ENCODE measurements around the gene ATF5.
"Not testable (repeated sequence)": the region's sequence is repeated elsewhere in the genome, so short reads cannot be mapped to it uniquely, and the experiment has no call there.

DNA sequence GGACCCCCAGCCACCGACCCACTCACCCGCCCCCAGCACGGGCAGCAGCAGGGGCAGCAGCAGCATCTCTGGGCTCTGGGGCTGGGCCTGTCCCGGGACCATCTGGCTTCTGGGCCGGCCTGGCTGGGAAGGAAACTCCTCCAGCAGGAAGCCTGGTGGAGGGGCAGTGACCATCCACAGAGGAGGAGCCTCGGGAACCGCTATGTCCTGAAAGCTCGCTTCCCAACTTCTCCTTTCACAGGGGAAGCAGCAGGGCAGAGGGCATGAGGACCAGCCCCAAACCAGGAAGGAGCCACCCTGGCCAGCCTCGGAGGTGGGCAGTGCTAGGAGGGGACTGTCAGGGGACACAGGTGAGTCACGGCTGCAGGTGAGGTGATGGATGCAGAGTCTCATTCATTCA, 32.0 kb downstream of the ATF5 start, which contains the start of gene SIGLEC11:
- TF ChIP-seq, protein P1, sequence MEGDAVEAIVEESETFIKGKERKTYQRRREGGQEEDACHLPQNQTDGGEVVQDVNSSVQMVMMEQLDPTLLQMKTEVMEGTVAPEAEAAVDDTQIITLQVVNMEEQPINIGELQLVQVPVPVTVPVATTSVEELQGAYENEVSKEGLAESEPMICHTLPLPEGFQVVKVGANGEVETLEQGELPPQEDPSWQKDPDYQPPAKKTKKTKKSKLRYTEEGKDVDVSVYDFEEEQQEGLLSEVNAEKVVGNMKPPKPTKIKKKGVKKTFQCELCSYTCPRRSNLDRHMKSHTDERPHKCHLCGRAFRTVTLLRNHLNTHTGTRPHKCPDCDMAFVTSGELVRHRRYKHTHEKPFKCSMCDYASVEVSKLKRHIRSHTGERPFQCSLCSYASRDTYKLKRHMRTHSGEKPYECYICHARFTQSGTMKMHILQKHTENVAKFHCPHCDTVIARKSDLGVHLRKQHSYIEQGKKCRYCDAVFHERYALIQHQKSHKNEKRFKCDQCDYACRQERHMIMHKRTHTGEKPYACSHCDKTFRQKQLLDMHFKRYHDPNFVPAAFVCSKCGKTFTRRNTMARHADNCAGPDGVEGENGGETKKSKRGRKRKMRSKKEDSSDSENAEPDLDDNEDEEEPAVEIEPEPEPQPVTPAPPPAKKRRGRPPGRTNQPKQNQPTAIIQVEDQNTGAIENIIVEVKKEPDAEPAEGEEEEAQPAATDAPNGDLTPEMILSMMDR (IDR thresholded peaks at IDR 0.05): not testable (repeated sequence)
- TF ChIP-seq EZH2 (IDR thresholded peaks at IDR 0.05; ENCODE audit: borderline replicate concordance, insufficient read depth, low read depth, low read length, poor library complexity, severe bottlenecking): not testable (repeated sequence)

Data from B cell (primary cell).